Keratinocyte (primary cell): ENCODE results near the gene CBLN3.

Source experiments
- CTCF ChIP-seq, 3 experiments: IDR thresholded peaks in 1 of 3; conservative IDR thresholded peaks in 1 of 3; optimal IDR thresholded peaks in 1 of 3; 2 replicates in 2 of 3; 3 replicates in 1 of 3; pipeline versions ENCODE3 to v1.5.1; 2011; ENCODE audit warnings: low read length in 3 of 3, mild to moderate bottlenecking in 3 of 3, moderate library complexity in 2 of 3, control low read depth in 1 of 3, inconsistent platforms in 1 of 3; ENCODE audit not compliant: insufficient read depth in 2 of 3; ENCODE audit errors: extremely low read depth in 1 of 3
- EZH2 ChIP-seq: IDR thresholded peaks from one replicate; pipeline ENCODE4 v1.6.1; 2012; ENCODE audit warnings: inconsistent platforms, mild to moderate bottlenecking, low read length, moderate library complexity

- TF ChIP-seq CTCF (optimal IDR thresholded peaks at IDR 0.05 in 1 of 3, IDR thresholded peaks at IDR 0.05 in 1 of 3, conservative IDR thresholded peaks at IDR 0.05 in 1 of 3; ENCODE audit: extremely low read depth in 1 of 3, insufficient read depth in 2 of 3, low read length in 3 of 3) = peak; percentile 29 to 56 (median 42)
- no peak for TF ChIP-seq EZH2
Observed at GRCh38 chr14:24392325-24393091, 37.0 kb downstream of the CBLN3 start.
